WTC11 (cell line): Measurements from ENCODE around the gene ATG7. TPM values are rescaled to one million over a fixed set of nuclear protein-coding genes. Genes with fewer than 3 reads are reported as not detected.

Experiments
- ATAC-seq: fragments of 200-7000 bp; cut with Tn5 transposase; 2 replicates; pipeline ENCODE4 v1.10.0; 2021; ENCODE audit warnings: mild to moderate bottlenecking, moderate library complexity
- CTCF ChIA-PET: fragments of 300-600 bp; sonication (Branson Sonifier 250); formaldehyde crosslinking; loops from one replicate; lab custom pipeline; 2021; ENCODE audit warnings: antibody characterized with exemption; lab: Charles Lee
- POLR2A ChIA-PET: fragments of 350-600 bp; sonication (Branson Sonifier 250); formaldehyde crosslinking; loops from one replicate; lab custom pipeline; 2021; ENCODE audit warnings: antibody characterized with exemption; lab: Charles Lee
- DNase-seq: peaks from one replicate; pipeline ENCODE4 v3.0.0; 2021; ENCODE audit warnings: low spot score
- H3K27ac Mint-ChIP-seq: 2 replicates; pipeline ENCODE4 v1.8.0; 2021; ENCODE audit warnings: mixed read lengths
- H3K27me3 Mint-ChIP-seq: 2 replicates; pipeline ENCODE4 v1.8.0; 2021; ENCODE audit warnings: low read depth, mild to moderate bottlenecking, moderate library complexity, mixed read lengths
- H3K36me3 Mint-ChIP-seq: 2 replicates; pipeline ENCODE4 v1.8.0; 2021; ENCODE audit warnings: mixed read lengths
- H3K4me1 Mint-ChIP-seq: 2 replicates; pipeline ENCODE4 v1.8.0; 2022; ENCODE audit warnings: mixed read lengths
- H3K4me3 Mint-ChIP-seq: 2 replicates; pipeline ENCODE4 v1.8.0; 2021; ENCODE audit warnings: mild to moderate bottlenecking, moderate library complexity, mixed read lengths
- H3K9me3 Mint-ChIP-seq: 2 replicates; pipeline ENCODE4 v1.8.0; 2021; ENCODE audit warnings: mixed read lengths
- AFF4 ChIP-seq: sonication (generic); formaldehyde crosslinking; IDR thresholded peaks from 2 replicates; pipeline ENCODE4 v1.8.1; 2023; ENCODE audit warnings: mild to moderate bottlenecking, missing genetic modification reagents, borderline replicate concordance
- CDX4 ChIP-seq: fragments of 250-450 bp; sonication (Bioruptor Pico); IDR thresholded peaks from 2 replicates; pipeline ENCODE4 v1.9.0; 2021; ENCODE audit warnings: moderate library complexity, mild to moderate bottlenecking, inconsistent platforms, borderline replicate concordance
- CTCF ChIP-seq: fragments of 200-600 bp; IDR thresholded peaks from 2 replicates; pipeline ENCODE4 v1.8.0; 2022; ENCODE audit warnings: antibody characterized with exemption
- E2F1 ChIP-seq: sonication (generic); formaldehyde crosslinking; IDR thresholded peaks from 2 replicates; pipeline ENCODE4 v1.8.0; 2022; ENCODE audit warnings: mild to moderate bottlenecking, missing genetic modification reagents
- E2F4 ChIP-seq: sonication (generic); formaldehyde crosslinking; IDR thresholded peaks from 2 replicates; pipeline ENCODE4 v1.8.1; 2022; ENCODE audit warnings: low read depth, mild to moderate bottlenecking, moderate library complexity, missing genetic modification reagents, borderline replicate concordance
- EMX1 ChIP-seq: fragments of 250-450 bp; sonication (Bioruptor Pico); IDR thresholded peaks from 2 replicates; pipeline ENCODE4 v1.8.0; 2021; ENCODE audit warnings: mild to moderate bottlenecking
- FOXJ3 ChIP-seq: sonication (generic); formaldehyde crosslinking; IDR thresholded peaks from 2 replicates; pipeline ENCODE4 v1.9.0; 2021; ENCODE audit warnings: missing genetic modification reagents, mild to moderate bottlenecking, borderline replicate concordance
- FOXP4 ChIP-seq: sonication (generic); formaldehyde crosslinking; IDR thresholded peaks from 2 replicates; pipeline ENCODE4 v1.8.0; 2022; ENCODE audit warnings: mild to moderate bottlenecking, missing genetic modification reagents
- GABPB1 ChIP-seq: sonication (generic); formaldehyde crosslinking; IDR thresholded peaks from 2 replicates; pipeline ENCODE4 v1.8.1; 2023; ENCODE audit warnings: mild to moderate bottlenecking, missing genetic modification reagents
- MXD4 ChIP-seq: fragments of 250-450 bp; sonication (Bioruptor Pico); IDR thresholded peaks from 2 replicates; pipeline ENCODE4 v1.8.0; 2021; ENCODE audit warnings: mild to moderate bottlenecking, moderate library complexity, borderline replicate concordance
- NFATC4 ChIP-seq: fragments of 250-450 bp; sonication (Bioruptor Pico); IDR thresholded peaks from 2 replicates; pipeline ENCODE4 v1.9.0; 2021; ENCODE audit warnings: mild to moderate bottlenecking
- RORB ChIP-seq: fragments of 250-450 bp; sonication (Bioruptor Pico); IDR thresholded peaks from 2 replicates; pipeline ENCODE4 v1.9.0; 2021; ENCODE audit warnings: mild to moderate bottlenecking
- ZNF416 ChIP-seq: fragments of 250-450 bp; sonication (Bioruptor Pico); IDR thresholded peaks from 2 replicates; pipeline ENCODE4 v1.9.0; 2021; ENCODE audit warnings: mild to moderate bottlenecking, inconsistent platforms
- ZNF423 ChIP-seq: fragments of 250-450 bp; sonication (Bioruptor Pico); IDR thresholded peaks from 2 replicates; pipeline ENCODE4 v2.1.2; 2022; ENCODE audit warnings: mild to moderate bottlenecking, moderate library complexity
- total RNA-seq: library from RNA; stranded (reverse); gene quantifications from 3 replicates; pipeline ENCODE4 v1.2.3, GENCODE V29; 2021

The ATG7 gene
- total RNA-seq, 1 experiment from 2014 or later: 17.5 TPM

GRCh38 chr3:11235385-11235784, 36.8 kb upstream of the ATG7 start (continued):
- TF ChIP-seq FOXP4 (CRISPR knock-in tag): no peak
- TF ChIP-seq NFATC4: no peak
- no peak for TF ChIP-seq CDX4 (CRISPR knock-in tag)
- TF ChIP-seq RORB (CRISPR knock-in tag): no peak
- TF ChIP-seq ZNF416 (CRISPR knock-in tag): no peak

- peaks cover 6% of the 10 kb centered on the region for H3K4me1 Mint-ChIP-seq
- no peak overlapping the region for H3K27ac Mint-ChIP-seq
- POLR2A ChIA-PET: no interaction called here
- peak; percentile 80 for TF ChIP-seq CTCF
- no peak for TF ChIP-seq FOXJ3 (CRISPR knock-in tag)
- TF ChIP-seq, all 79 proteins: peak for 1
- CTCF ChIA-PET: interaction anchor here (0.5 to 4.5 kb wide), 15 partner anchors 9 to 401 kb away, joined by 3 to 41 read pairs (median 3); partner anchors contain the start of gene SLC6A1
- Mint-ChIP-seq H3K4me3 (no peak overlapping the region), H3K27me3 (no peaks in the 10 kb centered on the region; the same call in 1 of the 2 replicates), H3K9me3 (peaks cover 7% of the 10 kb centered on the region; the same call in 1 of the 2 replicates), H3K36me3 (no peaks in the 10 kb centered on the region)
- ATAC-seq (peak; percentile 89), DNase-seq (peak; percentile 92)
These were observed 35.4 kb upstream of the ATG7 start for GRCh38 chr3:11236588-11237461.

GRCh38 chr3:11238060-11238459, 34.1 kb upstream of the ATG7 start:
- H3K4me1 Mint-ChIP-seq: peaks cover 6% of the 10 kb centered on the region
- H3K36me3 Mint-ChIP-seq: no peaks in the 10 kb centered on the region
- DNase-seq: no peak
- TF ChIP-seq GABPB1 (CRISPR knock-in tag) (no peak), E2F4 (no peak), FOXP4 (CRISPR knock-in tag) (no peak), AFF4 (CRISPR knock-in tag) (no peak), EMX1 (CRISPR knock-in tag) (no peak), MXD4 (no peak), E2F1 (CRISPR knock-in tag) (no peak), ZNF423 (CRISPR knock-in tag) (no peak)
- no peaks in the 10 kb centered on the region; the same call in 1 of the 2 replicates for H3K27me3 Mint-ChIP-seq
- POLR2A ChIA-PET: no interaction called here
- ATAC-seq: no peak
- CTCF ChIA-PET: interaction anchor here (0.7 to 4.5 kb wide), 4 partner anchors 53 to 886 kb away, joined by 4 to 41 read pairs (median 4); no protein-coding TSS in a partner anchor
- no peak overlapping the region for H3K27ac Mint-ChIP-seq
- peaks cover 7% of the 10 kb centered on the region; the same call in 1 of the 2 replicates for H3K9me3 Mint-ChIP-seq
- H3K4me3 Mint-ChIP-seq: no peak overlapping the region
